SIG-M5 (cell line): ENCODE data around the gene EFL1.
"Not testable (repeated sequence)": the region's sequence is repeated elsewhere in the genome, so short reads cannot be mapped to it uniquely, and the experiment has no call there.

Experiments
- DNase-seq: peaks from one replicate; lab custom pipeline; 2025; lab: John Stamatoyannopoulos, UW

EFL1 gene

GRCh38 chr15:82262422-82263026, at the start of gene EFL1, which contains the start of gene SAXO2:
Gene EFL1 (minus strand): TSS chr15:82262734. CDS start chr15:82261778, 956 bp downstream.
Gene SAXO2 (plus strand): TSS chr15:82262818. CDS start chr15:82262880, 62 bp downstream.
- peak; percentile 48 for DNase-seq

- DNase-seq: not testable (repeated sequence)
Measured at GRCh38 chr15:82311321-82311720, 48.8 kb upstream of the EFL1 start.

GRCh38 chr15:82309802-82310201, 47.3 kb upstream of the EFL1 start:
- no peak for DNase-seq

GRCh38 chr15:82307714-82308081, 45.2 kb upstream of the EFL1 start:
- DNase-seq: no peak

- no peak for DNase-seq
Measured at GRCh38 chr15:82306791-82307713, 44.5 kb upstream of the EFL1 start.

GRCh38 chr15:82305621-82306048, 43.1 kb upstream of the EFL1 start:
- no peak for DNase-seq

- DNase-seq: no peak
Measured at GRCh38 chr15:82304778-82305090, 42.2 kb upstream of the EFL1 start.

- no peak for DNase-seq
Measured at GRCh38 chr15:82303956-82304777, 41.6 kb upstream of the EFL1 start.

GRCh38 chr15:82301296-82302016, 38.9 kb upstream of the EFL1 start:
- no peak for DNase-seq

GRCh38 chr15:82300883-82301282, 38.3 kb upstream of the EFL1 start:
- DNase-seq: no peak

- not testable (repeated sequence) for DNase-seq
Measured at GRCh38 chr15:82300326-82300725, 37.8 kb upstream of the EFL1 start.

GRCh38 chr15:82299511-82299914, 37.0 kb upstream of the EFL1 start:
- DNase-seq: not testable (repeated sequence)

GRCh38 chr15:82298520-82298919, 36.0 kb upstream of the EFL1 start:
- DNase-seq: no peak

GRCh38 chr15:82298032-82298431, 35.5 kb upstream of the EFL1 start:
- DNase-seq: no peak

GRCh38 chr15:82297546-82297945, 35.0 kb upstream of the EFL1 start:
- DNase-seq: no peak

GRCh38 chr15:82294061-82294690, 31.6 kb upstream of the EFL1 start:
- DNase-seq: no peak

- DNase-seq: no peak
Measured at GRCh38 chr15:82292271-82292670, 29.7 kb upstream of the EFL1 start.

GRCh38 chr15:82288202-82288601, 25.7 kb upstream of the EFL1 start:
- DNase-seq: not testable (repeated sequence)

GRCh38 chr15:82286475-82286874, 23.9 kb upstream of the EFL1 start:
- not testable (repeated sequence) for DNase-seq

GRCh38 chr15:82284381-82284780, 21.8 kb upstream of the EFL1 start:
- DNase-seq: not testable (repeated sequence)

- not testable (repeated sequence) for DNase-seq
Measured at GRCh38 chr15:82282386-82282785, 19.9 kb upstream of the EFL1 start.
